GM19025 (cell line): ENCODE results near the gene PLBD2.

Experiments used
- ATAC-seq: cut with Tn5 transposase; IDR thresholded peaks from one replicate; pipeline ENCODE4 v1.9.1; 2021; ENCODE audit warnings: mild to moderate bottlenecking, low read depth, moderate library complexity; ENCODE audit not compliant: unreplicated experiment

Gene PLBD2, protein sequence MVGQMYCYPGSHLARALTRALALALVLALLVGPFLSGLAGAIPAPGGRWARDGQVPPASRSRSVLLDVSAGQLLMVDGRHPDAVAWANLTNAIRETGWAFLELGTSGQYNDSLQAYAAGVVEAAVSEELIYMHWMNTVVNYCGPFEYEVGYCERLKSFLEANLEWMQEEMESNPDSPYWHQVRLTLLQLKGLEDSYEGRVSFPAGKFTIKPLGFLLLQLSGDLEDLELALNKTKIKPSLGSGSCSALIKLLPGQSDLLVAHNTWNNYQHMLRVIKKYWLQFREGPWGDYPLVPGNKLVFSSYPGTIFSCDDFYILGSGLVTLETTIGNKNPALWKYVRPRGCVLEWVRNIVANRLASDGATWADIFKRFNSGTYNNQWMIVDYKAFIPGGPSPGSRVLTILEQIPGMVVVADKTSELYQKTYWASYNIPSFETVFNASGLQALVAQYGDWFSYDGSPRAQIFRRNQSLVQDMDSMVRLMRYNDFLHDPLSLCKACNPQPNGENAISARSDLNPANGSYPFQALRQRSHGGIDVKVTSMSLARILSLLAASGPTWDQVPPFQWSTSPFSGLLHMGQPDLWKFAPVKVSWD

DNA sequence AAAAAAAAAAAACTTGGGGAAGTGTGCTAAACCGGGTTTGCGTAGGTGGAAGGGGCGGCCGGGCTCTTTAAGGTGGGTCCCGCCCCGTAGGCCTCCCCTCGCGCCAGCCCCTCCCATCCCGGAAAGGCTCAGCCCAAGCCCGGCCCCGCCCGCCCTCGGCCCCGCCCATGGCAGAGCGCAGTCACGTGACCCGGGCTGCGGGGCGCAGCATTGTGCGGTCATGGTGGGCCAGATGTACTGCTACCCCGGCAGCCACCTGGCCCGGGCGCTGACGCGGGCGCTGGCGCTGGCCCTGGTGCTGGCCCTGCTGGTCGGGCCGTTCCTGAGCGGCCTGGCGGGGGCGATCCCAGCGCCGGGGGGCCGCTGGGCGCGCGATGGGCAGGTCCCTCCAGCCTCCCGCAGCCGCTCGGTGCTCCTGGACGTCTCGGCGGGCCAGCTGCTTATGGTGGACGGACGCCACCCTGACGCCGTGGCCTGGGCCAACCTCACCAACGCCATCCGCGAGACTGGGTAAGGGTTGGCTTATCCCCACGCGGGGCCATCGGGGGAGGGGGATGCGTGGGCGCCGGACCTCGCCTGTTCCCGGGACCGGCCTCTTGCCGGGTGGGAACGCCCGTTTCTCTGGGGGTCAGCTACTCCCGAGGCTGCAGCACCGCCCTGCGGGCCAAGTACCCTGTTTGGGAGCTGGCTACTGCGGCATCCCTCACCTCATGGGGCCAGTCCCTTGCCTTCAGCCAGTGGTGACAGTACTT, at the start of gene PLBD2:
TSS of gene PLBD2 (plus strand) at position 207 of the 752 bp plus-strand sequence. CDS start at position 221, 14 bp downstream.
- ATAC-seq, result peak; percentile 90

DNA sequence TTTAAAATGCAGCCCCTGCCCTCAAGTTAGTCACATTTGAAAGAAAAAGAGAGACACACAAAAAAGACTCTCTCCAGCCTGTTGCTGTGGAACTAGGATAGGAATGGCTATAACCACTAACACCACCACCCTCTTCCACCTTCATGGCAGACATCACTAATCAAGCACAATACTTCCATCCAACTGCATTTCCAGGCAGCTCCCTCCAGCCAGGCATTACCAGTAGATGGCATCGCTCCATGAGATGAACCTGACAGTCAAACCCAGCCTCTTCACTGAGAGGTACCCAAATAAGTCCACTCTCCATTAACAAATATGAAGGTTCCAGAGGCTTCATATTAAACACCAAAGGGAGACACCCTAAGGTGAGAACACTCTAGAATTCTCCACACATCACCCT, 47.9 kb upstream of the PLBD2 start:
- ATAC-seq, result no peak

DNA sequence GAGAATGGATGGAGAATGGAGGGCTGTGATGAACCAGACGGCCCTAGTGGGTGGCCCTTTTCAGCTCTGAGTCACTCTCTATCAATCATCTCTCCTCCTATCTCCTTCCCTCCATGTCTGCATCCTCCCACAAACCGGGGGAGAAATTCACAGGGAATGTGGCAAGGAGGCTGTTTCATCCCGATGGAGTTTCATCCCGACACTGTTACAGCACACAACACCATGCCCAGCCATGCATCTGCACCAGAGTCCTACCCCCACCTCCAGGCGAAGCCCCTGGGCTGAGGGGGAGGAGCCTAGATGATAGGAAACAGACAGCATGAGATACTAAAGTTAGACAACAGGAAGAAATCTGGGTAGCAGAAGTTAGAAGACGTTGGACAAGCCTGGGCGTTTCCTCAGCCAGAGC, 44.3 kb upstream of the PLBD2 start:
- ATAC-seq, result no peak

DNA sequence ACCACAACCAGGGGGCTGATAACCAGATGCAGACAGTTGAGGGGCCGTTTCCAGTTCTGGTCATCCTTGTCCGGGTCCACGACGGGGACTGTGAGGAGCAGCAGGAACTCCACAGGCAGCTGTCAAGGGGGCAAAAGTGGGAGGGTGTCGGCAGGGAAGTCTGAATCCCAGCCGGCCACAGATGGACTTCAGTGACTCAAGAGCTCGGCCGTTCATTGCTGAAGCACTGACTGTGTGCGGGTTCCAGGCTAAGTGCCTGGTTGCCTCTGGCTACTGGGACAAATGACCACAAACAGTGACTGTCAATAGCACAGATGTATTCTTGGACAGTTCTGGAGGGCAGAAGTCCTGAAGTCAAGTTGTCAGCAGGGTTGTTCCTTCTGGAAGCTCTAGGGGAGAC, 43.0 kb upstream of the PLBD2 start:
- ATAC-seq, result no peak

DNA sequence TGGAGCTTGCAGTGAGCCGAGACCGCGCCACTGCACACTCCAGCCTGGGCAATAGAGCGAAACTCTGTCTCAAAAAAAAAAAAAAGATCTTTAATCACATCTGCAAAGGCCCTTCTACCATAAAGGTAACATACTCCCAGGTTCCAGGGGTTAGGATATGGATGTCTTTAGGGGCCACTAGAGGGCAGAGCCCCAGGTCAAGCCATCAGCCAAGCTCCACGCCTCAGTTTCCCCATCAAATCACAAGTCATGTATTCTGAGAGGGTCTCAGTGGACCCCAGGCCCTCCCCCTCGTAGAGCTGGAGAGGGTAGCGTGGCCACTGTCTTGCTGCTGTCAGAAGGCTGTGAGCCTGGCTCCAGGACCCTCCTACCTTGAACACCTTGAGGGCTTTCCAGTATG, 42.2 kb upstream of the PLBD2 start:
- ATAC-seq, result no peak

DNA sequence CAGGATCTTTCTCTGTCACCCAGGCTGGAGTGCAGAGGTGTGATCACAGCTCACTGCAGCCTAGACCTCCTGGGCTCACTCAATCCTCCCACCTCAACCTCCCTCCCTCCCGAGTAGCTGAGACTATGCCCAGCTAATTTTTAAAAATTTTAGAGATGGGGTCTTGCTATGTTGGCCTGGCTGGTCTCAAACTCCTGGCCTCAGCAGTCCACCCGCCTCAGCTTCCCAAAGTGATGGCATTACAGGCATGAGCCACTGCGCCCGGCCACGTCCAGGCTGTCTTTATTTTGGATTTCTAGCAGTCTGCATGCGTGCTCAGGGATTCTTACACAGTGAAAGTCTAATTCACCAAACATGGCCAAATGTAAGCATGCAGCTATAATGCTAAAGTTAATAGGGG, 41.3 kb upstream of the PLBD2 start:
- ATAC-seq, result no peak

DNA sequence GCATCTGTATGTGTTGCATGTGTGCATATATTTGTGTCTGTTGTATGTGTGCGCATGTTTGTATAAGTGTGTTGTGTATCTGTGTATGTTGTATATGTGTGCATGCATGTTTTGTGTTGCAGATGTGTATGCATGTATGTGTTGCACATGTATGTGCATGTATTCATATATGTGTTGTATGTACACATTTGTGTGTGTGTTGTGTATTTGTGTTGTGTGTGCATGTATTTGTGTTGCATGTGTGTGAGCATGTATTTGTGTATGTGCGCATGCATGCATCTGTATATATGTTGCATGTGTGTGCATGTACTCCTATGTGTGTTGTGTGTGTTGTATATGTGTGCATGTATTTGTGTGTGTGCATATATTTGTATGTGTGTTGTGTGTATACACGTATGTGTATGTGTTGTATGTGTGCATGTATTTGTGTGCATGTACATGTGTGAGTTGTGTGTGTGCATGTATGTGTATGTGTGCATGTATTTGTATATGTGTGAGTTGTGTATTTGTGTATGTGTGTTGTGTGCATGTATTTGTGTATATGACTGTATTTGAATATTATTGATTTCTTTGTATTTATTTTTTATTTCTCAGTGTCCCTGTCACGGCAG, 40.2 kb upstream of the PLBD2 start:
- no peak for ATAC-seq

DNA sequence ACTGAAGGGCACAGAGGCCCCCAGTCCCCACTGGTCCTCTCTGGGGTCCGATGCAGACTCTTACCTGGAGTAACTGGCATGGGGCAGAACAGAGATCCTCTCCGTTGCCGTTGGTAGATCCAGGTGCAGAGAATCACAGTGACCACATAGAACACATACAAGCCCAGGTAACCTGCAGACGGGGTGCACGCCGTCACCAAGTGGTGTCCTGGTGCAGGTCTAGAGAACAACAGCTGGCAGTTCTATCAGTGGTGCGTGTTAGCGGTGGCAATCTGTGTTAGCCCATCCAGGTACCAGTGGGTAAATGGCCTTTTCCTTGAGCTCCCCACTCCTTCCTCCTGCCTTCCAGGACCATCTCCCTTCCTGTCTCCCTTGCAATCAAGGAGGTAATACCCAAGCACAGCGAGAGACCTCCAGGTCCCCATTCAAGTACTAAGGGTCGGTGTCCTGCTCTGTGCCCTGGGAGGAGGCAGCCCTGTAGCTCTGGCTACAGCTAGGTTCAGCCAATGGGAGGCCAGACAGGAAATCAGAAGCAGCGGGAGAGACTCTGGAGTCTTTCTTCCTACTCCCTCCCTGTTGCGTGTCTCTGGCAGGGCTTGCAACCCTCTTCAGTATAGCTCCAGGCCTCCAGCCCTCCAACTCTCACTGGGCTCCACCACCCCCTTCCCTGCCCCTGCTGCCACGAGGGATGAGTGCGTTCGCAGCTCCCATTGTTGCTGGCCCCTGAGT, 39.3 kb upstream of the PLBD2 start:
- ATAC-seq, result no peak

DNA sequence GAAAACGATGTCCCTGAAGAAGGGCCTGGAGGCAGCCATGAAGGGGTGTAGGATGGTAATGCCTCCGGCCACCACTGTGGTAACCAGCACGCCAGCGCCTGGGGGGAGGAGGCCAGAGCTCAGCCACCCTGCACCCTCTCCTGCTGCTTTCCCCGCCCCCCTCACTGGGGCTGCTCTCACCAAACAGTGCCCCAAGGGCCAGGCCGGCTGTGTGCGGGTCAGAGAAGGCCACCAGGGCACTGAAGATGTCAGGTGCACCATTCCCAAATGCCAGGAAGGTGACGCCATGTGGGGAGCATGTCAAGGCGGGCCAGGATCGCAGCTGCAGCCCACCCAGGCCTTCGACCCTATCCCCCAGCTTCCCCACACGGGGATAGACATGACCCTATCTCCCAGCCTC, 38.0 kb upstream of the PLBD2 start:
- ATAC-seq, result no peak

DNA sequence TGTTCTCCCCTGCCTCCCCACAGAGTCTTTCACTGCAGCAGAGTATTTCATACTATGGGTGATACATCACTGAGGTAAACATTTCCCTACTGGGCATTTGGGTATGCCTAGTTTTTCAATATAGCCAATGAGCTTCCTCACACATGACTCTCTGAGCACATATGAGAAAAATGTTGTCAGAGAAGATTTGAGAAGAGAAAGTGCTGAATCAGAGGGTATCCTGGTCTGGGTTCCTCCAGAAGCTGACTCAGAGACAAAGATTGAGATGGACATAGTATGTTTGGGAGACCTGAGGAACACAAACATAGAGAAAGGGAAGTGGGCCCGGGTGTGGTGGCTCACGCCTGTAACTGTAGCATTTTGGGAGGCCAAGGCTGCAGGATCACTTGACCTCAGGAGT, 36.0 kb upstream of the PLBD2 start:
- ATAC-seq, result no peak

DNA sequence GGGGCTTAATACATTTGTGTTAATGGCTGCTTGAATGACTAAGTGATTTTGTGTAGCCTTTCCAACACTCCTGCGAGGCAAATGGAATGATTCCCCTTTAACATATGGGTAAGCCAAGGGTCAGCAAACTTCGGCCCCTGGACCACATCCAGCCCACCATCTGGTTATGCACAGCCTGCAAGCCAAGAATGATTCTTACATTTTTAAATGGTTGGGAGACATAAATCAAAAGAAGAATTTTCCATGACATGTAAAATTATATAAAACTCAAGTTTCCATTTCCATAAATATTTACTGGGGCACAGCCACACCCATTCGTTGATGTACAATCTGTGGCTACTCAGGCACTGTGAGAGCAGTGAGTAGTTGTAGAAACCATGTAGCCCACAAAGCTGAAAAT, 32.5 kb upstream of the PLBD2 start:
- ATAC-seq, result no peak

DNA sequence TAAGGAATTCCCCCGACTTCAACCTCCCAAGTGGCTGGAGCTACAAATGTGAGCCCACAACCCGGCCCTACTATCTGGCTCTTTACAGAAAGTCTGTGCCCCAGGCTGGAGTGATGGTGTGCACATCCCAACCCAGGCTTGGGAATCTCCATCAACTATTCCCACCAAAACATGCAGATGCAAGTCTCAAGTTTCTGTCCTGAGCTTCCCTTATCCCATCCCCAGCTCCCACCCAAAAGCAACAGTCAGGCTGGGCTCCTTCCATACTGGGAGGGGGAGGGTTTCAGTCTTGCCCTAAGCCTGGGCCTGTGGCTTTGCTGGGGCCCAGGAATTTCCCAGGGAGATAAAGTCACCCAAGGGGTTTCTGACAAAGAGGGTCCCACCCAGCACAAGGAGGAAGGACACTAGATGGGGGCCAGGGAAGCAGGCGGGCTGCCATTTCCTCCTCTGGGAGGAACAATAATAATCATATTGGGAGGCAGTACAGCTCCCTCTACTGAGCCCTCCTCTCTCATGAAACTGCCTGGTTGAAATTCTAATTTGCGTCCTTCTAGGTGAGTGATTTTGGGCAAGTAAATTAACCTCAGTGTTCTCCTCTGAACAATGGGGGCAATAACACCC, 31.5 kb upstream of the PLBD2 start:
- no peak for ATAC-seq

DNA sequence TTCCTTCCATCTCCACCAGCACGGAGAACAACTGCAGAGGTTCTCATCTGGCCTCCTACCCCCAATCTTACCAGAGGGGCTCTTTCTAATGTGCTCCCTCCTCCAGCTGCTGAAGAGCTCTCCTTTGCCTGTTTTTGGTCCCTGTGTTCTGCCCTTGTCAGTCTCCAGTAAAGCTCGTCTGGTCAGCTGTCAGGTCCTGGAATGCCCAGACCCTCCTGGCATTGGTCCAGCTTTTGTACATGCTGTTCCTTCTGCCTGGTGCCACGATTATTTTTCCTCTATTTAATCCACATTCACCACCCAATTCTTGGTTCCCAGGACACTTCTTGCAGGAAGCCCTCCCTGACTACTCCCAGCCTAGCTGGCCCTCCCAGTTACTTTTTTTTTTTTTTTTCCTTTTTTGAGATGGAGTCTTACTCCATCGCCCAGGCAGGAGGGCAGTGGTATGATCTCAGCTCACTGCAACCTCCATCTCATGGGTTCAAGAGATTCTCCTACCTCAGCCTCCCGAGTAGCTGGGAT, 30.0 kb upstream of the PLBD2 start:
- ATAC-seq, result no peak

DNA sequence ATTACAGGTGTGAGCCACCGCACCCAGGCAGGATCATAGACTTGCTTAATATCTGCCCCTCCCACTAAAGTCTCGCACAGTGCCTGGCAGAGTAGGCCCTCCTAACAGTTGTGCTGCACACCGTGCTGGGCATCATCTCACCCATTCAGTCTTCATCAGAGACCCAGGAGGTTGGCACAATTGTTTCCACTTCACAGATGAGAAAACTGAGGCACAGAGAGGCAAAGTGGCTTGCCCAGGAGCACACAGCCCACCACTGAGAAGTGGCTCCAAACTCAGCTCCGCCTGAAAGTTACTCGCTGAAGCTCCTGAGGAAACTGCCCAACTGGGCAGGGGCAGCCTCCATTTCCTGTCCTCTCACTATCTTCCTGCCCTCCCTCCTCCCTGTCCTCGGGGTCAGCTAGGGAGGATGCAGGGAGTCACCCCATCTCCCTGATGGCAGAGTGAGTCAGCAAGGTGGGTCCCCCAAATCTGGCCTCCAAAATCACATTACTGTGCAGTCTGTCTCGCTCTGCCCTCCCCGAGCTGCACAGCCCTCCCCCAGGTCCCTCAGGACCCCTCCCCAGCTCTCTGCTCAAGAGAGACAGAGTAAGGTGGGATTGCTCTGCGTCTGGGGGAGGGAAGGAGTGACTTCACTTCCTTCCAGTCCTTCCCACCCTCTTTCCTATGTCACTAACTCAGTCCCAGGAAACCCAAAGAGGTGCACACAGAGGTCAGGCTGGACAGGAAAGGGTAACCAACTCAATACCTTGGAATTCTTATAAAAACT, 29.2 kb upstream of the PLBD2 start:
- no peak for ATAC-seq

DNA sequence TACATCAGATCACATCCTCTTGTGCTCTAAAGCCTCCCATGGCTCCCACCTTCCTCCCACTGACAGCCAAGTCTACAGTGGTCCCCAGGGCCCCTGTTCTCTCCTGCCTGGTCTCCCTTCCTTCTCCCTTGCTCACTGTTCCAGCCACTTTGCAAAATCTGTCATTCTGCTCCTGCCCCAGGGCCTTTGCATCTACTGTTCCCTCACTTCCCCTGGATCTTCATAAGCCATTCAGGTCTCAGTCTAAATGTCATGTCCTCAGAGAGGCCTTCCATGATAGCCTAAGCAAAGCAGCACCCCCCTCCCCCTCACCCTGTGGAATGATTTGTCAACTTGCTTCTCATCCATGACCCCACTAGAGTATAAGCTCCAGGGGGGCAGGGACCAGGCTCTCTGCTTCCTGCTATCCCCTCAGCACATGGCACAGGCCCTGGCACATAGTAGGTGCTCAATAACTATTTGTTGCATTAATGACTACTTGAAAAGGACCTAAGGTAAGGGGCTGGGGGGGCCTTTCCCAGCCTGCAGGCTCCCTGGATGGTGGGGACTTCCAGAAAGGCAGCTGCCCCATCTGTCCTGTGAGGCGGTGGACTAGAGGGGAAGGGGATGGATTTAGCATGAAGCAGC, 28.5 kb upstream of the PLBD2 start:
- ATAC-seq, result no peak

DNA sequence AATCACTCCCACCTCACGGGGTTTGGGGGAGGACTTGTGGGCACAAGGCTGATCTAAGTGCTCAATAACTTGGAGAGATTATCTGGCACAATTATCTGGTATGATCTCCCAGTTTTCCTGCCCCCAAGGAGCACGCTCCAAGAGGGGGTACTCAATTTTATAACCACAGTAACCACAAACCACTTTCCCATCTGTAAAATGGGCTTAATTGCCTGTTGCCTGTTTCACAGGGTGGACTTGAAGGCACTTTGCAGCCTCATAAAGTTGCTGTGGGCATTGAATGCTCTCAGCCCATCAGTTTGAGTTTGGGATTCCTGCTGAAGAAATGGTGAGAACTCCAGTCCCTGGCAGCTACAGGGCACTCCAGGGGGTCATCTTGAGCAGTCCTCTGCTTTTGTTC, 27.9 kb upstream of the PLBD2 start:
- no peak for ATAC-seq

DNA sequence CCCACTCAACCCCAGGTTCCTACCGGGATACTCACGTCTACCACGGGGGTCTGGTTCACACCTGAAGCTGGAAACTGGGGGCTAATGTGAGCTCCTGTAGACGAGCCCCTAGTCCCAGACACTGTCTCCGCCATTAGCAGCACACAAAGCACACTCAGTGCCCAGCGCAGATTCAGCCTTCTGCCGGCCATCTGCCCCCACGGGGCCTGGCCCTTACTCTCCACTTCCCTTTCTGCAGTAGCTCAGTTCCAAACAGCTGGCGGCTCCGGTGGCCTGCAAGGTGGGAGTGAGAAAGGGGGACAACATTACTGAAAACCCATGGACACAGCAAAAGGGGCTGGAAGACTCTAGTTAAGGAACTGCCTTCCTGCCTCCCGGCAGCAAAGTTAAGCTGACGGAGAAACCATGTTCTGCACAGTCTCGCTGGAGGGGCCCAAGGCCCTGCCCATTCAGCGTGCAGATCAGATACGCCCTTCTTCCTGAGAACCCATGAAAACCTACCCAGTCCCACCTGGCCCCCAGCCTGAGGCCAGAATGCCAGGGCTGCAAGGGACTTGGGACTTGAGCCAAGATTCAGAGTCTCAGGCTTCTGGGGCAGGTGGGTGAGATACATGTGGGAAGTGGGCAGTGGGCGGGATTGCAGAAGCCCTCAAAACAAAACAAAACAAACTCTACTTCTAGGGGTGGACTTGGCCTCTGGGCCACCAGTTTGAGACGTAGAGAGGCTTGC, 25.5 kb upstream of the PLBD2 start:
- no peak for ATAC-seq

DNA sequence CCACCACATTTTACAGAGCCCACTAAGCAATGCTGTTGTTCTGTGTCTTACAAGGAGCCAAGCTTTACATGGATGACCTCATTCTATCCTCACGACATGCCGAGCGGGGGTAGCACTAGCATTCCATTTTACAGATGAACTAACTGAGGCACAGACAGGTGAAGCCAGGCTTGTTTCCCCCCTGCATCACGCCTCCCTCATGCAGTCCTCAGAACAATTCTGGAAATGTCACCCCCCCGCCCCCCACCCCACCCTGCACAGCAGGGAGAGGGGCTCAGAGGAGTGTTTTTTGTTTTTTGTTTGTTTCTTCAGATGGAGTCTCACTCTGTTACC, 25.0 kb upstream of the PLBD2 start:
- no peak for ATAC-seq
